Spinal cord (tissue), 10 donors: ENCODE results near the gene SNRPA. TPM values are rescaled to one million over a fixed set of nuclear protein-coding genes. Genes with fewer than 3 reads are reported as not detected.
A peak's percentile ranks its signal among the peaks of the same experiment; 100 is the strongest.
"Not testable (repeated sequence)": the region's sequence is repeated elsewhere in the genome, so short reads cannot be mapped to it uniquely, and the experiment has no call there.

Experiments
- DNase-seq, 6 donors: peaks; one replicate each; pipeline versions ENCODE4 v3.0.0 to v3.0.0-alpha.2; 2013 to 2015; ENCODE audit warnings: low spot score in 6 of 6, low read depth in 4 of 6
- H3K27ac ChIP-seq: one replicate; pipeline ENCODE4 v1.5.1; 2013; ENCODE audit warnings: low read depth, low read length, control low read depth
- H3K27me3 ChIP-seq: one replicate; pipeline ENCODE4 v1.6.1; 2013; ENCODE audit warnings: low read length; ENCODE audit not compliant: control insufficient read depth, insufficient read depth
- H3K36me3 ChIP-seq: one replicate; pipeline ENCODE4 v1.6.1; 2013; ENCODE audit warnings: low read length; ENCODE audit not compliant: control insufficient read depth, insufficient read depth
- H3K4me1 ChIP-seq: one replicate; pipeline ENCODE4 v1.6.1; 2013; ENCODE audit warnings: low read length; ENCODE audit not compliant: control insufficient read depth, insufficient read depth
- H3K4me3 ChIP-seq: one replicate; pipeline ENCODE4 v1.5.1; 2013; ENCODE audit warnings: low read depth, low read length, control low read depth
- H3K9me3 ChIP-seq: one replicate; pipeline ENCODE4 v1.6.1; 2013; ENCODE audit warnings: low read length; ENCODE audit not compliant: control insufficient read depth, insufficient read depth
- WGBS: methylation state at CpG from one replicate; pipeline ENCODE4 v1.1.5; 2013; ENCODE audit warnings: missing lambda C conversion rate; ENCODE audit not compliant: insufficient coverage; 5-methylcytosine and 5-hydroxymethylcytosine counted together
- polyA plus RNA-seq, 2 donors: library from polyadenylated mRNA; unstranded; fragments of 120-200 nt; gene quantifications; one replicate each; pipeline ENCODE4 v1.2.1, GENCODE V29; 2013; ENCODE audit not compliant: insufficient read length in 2 of 2
- total RNA-seq, 2 donors: library from RNA; depleted of rRNA in 1 of 2; stranded (reverse); fragments of 120-200 nt in 1 of 2; fragments of >200 nt in 1 of 2; gene quantifications; one replicate each; pipeline versions ENCODE4 v1.2.3 to v1.2.4, GENCODE V29; 2013 to 2014
- donor health status: healthy.

The SNRPA gene
- total and polyA plus RNA-seq, 4 donors, result 21.7 to 86.4 (median 54.6) TPM

GRCh38 chr19:40771101-40771862 lies 20.3 kb downstream of the SNRPA start:
- H3K4me3 ChIP-seq, DNase-seq, H3K27ac ChIP-seq, H3K27me3 ChIP-seq, H3K9me3 ChIP-seq: not testable (repeated sequence)
- Histone ChIP-seq H3K36me3 (peaks cover 34% of the 10 kb centered on the region), H3K4me1 (peaks cover 17% of the 10 kb centered on the region)
- WGBS, result 96% methylated on average over 9 of the region's 10 CpGs

GRCh38 chr19:40774916-40775631 lies 24.1 kb downstream of the SNRPA start, which contains the start of gene MIA:
Gene MIA (plus strand): TSS chr19:40775521. CDS start chr19:40775543, 22 bp downstream.
- no peak for DNase-seq
- H3K9me3 ChIP-seq, result no peaks in the 10 kb centered on the region
- peak within 1 kb of the TSS; percentile 84 for H3K27ac ChIP-seq
- H3K27me3 ChIP-seq, result no peaks in the 10 kb centered on the region
- H3K36me3 ChIP-seq, result peaks cover 12% of the 10 kb centered on the region
- WGBS, result 71% methylated on average over 8 of the region's 9 CpGs
- H3K4me3 ChIP-seq, result peak within 1 kb of the TSS; percentile 55
- H3K4me1 ChIP-seq, result peaks cover 36% of the 10 kb centered on the region

GRCh38 chr19:40775632-40776022 lies 24.6 kb downstream of the SNRPA start:
- Histone ChIP-seq H3K27me3 (no peaks in the 10 kb centered on the region), H3K9me3 (no peaks in the 10 kb centered on the region), H3K36me3 (peaks cover 16% of the 10 kb centered on the region), H3K4me1 (peaks cover 36% of the 10 kb centered on the region), H3K27ac (peak overlapping the region; percentile 84), H3K4me3 (peak overlapping the region; percentile 55)
- DNase-seq, result no peak
- 0% methylated on average over 1 of the region's 10 CpGs for WGBS

GRCh38 chr19:40776364-40776763 lies 25.4 kb downstream of the SNRPA start:
- H3K4me1 ChIP-seq, result peaks cover 36% of the 10 kb centered on the region
- no peak for DNase-seq
- WGBS, result no CpG with 5 or more reads among the region's 7 CpGs
- peaks cover 18% of the 10 kb centered on the region for H3K36me3 ChIP-seq
- peak overlapping the region; percentile 69 for H3K4me3 ChIP-seq
- no peaks in the 10 kb centered on the region for H3K27me3 ChIP-seq
- peak overlapping the region; percentile 100 for H3K27ac ChIP-seq
- H3K9me3 ChIP-seq, result no peaks in the 10 kb centered on the region

- Histone ChIP-seq H3K36me3 (peaks cover 19% of the 10 kb centered on the region), H3K4me3 (peak overlapping the region; percentile 69), H3K9me3 (no peaks in the 10 kb centered on the region), H3K4me1 (peaks cover 36% of the 10 kb centered on the region), H3K27ac (peak overlapping the region; percentile 100), H3K27me3 (no peaks in the 10 kb centered on the region)
- WGBS, result 2% methylated on average over 12 of the region's 13 CpGs
- peak; percentile 90 to 99 (median 94) for DNase-seq
These were observed 26.1 kb downstream of the SNRPA start for GRCh38 chr19:40776932-40777644.

- peak overlapping the region; percentile 69 for H3K4me3 ChIP-seq
- H3K27me3 ChIP-seq, result no peaks in the 10 kb centered on the region
- H3K27ac ChIP-seq, result peak overlapping the region; percentile 100
- H3K36me3 ChIP-seq, result peaks cover 19% of the 10 kb centered on the region
- no peak for DNase-seq
- H3K4me1 ChIP-seq, result peaks cover 36% of the 10 kb centered on the region
- no peaks in the 10 kb centered on the region for H3K9me3 ChIP-seq
- WGBS, result 0% methylated on average over 4 of the region's 10 CpGs
These were observed 26.6 kb downstream of the SNRPA start for GRCh38 chr19:40777645-40777936.

GRCh38 chr19:40777937-40778705 lies 27.1 kb downstream of the SNRPA start, which contains the start of gene RAB4B:
Gene RAB4B (plus strand): TSS chr19:40778247. CDS start chr19:40778376, 129 bp downstream.
- peak; percentile 96 to 100 (median 100) for DNase-seq
- H3K36me3 ChIP-seq, result peaks cover 19% of the 10 kb centered on the region
- no peaks in the 10 kb centered on the region for H3K9me3 ChIP-seq
- H3K27me3 ChIP-seq, result no peaks in the 10 kb centered on the region
- H3K27ac ChIP-seq, result peak within 1 kb of the TSS; percentile 100
- H3K4me3 ChIP-seq, result peak within 1 kb of the TSS; percentile 69
- peaks cover 36% of the 10 kb centered on the region for H3K4me1 ChIP-seq
- under 1% methylated on average over 56 of the region's 56 CpGs for WGBS

GRCh38 chr19:40778706-40779284 lies 27.8 kb downstream of the SNRPA start:
- 7% methylated on average over 7 of the region's 7 CpGs for WGBS
- peaks cover 20% of the 10 kb centered on the region for H3K36me3 ChIP-seq
- peak in 1 of 6 donors; percentile 8 for DNase-seq
- no peaks in the 10 kb centered on the region for H3K9me3 ChIP-seq
- peak overlapping the region; percentile 69 for H3K4me3 ChIP-seq
- peaks cover 36% of the 10 kb centered on the region for H3K4me1 ChIP-seq
- peak overlapping the region; percentile 96 for H3K27ac ChIP-seq
- H3K27me3 ChIP-seq, result no peaks in the 10 kb centered on the region

- peaks cover 24% of the 10 kb centered on the region for H3K4me1 ChIP-seq
- peaks cover 33% of the 10 kb centered on the region for H3K36me3 ChIP-seq
- no peak overlapping the region for H3K4me3 ChIP-seq
- DNase-seq, result no peak
- H3K27ac ChIP-seq, result no peak overlapping the region
- no peaks in the 10 kb centered on the region for H3K27me3 ChIP-seq
- no peaks in the 10 kb centered on the region for H3K9me3 ChIP-seq
- 94% methylated on average over 5 of the region's 5 CpGs for WGBS
These were observed 29.6 kb downstream of the SNRPA start for GRCh38 chr19:40780582-40780981.
